MM.1S (cell line): Measurements from ENCODE around the gene DCUN1D3.

Experiments
- EZH2 ChIP-seq: fragments of 300-600 bp; sonication (generic); optimal IDR thresholded peaks from 2 replicates; pipeline ENCODE3; 2017; ENCODE audit warnings: low read depth, mild to moderate bottlenecking, antibody characterized with exemption, low read length, mixed read lengths
- EZH2phosphoT487 ChIP-seq: fragments of 300-600 bp; sonication (generic); IDR thresholded peaks from 2 replicates; pipeline ENCODE4 v1.6.1; 2018; ENCODE audit warnings: antibody characterized with exemption, low read length
- TF ChIP-seq, protein P1 (sequence below): fragments of 300-600 bp; sonication (generic); IDR thresholded peaks from 2 replicates; pipeline ENCODE4 v1.5.1; 2016; ENCODE audit warnings: antibody characterized with exemption, low read length, mixed read lengths

GRCh38 chr16:20933589-20933988, 33.4 kb upstream of the DCUN1D3 start:
- TF ChIP-seq EZH2 (no peak), EZH2phosphoT487 (no peak)
- TF ChIP-seq, protein P1, sequence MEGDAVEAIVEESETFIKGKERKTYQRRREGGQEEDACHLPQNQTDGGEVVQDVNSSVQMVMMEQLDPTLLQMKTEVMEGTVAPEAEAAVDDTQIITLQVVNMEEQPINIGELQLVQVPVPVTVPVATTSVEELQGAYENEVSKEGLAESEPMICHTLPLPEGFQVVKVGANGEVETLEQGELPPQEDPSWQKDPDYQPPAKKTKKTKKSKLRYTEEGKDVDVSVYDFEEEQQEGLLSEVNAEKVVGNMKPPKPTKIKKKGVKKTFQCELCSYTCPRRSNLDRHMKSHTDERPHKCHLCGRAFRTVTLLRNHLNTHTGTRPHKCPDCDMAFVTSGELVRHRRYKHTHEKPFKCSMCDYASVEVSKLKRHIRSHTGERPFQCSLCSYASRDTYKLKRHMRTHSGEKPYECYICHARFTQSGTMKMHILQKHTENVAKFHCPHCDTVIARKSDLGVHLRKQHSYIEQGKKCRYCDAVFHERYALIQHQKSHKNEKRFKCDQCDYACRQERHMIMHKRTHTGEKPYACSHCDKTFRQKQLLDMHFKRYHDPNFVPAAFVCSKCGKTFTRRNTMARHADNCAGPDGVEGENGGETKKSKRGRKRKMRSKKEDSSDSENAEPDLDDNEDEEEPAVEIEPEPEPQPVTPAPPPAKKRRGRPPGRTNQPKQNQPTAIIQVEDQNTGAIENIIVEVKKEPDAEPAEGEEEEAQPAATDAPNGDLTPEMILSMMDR = no peak
